Measurements from ENCODE around the gene RASEF. TPM values are rescaled to one million over a fixed set of nuclear protein-coding genes. Genes with fewer than 3 reads are reported as not detected.

The RASEF gene
- total RNA-seq, 1 experiment from 2014 or later, result 0.08 TPM

DNA sequence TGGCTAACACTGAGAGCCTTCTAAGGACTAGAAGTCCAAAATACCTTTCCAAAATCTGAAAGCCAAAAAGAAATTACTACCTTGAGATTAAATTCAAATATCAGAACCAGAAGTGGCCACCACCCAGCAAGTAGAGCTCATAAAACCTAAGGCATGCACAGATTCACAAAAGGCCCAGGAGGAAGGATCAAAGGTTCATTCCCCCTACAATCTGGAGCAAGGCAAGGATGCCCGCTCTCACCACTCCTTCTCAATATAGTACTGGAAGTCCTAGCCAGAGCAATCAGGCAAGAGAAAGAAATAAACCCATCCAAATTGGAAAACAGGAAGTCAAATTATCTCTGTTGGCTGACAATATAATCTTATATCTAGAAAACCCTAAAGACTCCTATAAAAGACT, 6.0 kb downstream of the RASEF start:
- no peak for DNase-seq (ENCODE audit: low spot score)

DNA sequence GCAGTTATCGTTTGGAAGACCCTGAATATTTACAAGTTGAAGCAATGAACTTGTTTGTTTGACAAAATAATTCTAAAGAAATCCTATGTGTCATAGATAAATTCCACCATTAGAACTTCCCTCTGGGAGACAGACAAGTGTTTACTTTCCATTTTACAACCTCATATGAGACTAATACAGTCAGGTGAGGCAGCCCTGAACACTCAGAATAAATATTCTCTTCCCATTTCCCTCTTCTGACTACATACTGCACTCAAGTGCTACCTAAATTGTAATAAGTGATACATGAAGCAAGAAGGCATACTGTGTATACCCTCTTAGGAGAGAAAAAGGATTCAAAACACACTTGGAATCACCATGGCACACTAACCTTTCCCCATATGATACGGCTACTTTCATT, 6.8 kb downstream of the RASEF start:
- DNase-seq (ENCODE audit: low spot score), result no peak

DNA sequence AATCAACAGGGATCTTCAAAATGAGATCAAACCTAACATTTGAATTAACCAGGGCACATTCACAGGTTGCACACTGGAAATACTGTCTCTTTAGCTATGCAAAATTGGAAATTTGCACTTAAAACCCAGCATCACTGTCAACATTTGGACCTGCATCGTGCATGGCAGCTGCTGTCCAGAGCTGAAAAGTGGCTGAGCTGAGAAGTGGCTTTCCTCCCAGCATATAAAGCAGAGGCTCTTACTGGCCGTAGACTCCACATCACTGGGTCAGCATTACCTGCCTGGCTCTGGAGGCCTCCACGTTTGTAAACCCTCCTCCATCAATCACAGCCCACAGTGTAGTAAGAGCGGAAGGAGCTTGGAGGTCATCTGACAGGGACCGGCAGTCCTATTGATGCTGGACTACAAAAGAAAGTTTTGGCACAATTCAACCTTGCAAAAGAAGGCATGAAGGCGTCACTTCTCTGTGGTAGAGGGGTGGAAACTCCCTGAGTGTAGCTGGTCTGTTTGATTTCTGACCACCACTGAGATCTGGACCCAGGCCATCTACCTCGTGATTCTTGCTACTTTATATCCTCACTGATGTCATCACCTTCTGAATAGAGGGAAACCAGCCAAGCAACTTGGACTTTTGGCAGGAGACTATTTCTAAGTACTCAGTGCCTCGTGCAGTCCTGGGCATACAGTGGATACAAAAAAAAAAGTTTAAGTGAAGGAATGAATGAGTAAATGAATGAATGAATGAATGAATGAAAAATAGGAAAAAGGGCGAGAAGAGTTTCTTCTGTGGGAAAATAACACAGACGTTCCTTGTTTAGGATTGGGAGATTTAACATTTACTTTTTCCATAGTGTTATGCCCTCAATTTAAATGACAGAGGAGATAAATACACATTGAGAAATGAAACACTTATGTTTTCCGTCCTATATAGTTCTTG, 14.8 kb downstream of the RASEF start:
- peak; percentile 78 for DNase-seq (ENCODE audit: low spot score)

DNA sequence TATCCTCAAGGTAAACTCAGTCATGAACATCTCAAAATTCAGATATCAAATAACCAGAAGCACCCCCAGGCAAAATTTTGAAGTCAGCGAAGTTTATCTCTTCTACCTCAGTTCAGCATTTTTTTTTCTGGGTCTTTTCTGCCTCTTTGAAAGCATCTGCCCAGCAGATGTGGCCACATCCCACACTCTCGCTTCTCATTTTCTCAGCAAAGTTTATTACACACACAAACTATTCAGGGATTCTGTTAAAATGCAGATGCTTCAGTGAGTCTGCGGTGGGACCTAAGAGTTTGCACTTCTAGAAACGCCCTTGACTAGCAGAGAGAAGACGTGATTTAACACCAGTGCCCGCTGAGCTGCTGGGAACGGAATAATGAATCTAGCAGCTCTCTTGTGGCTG, 19.3 kb downstream of the RASEF start:
- DNase-seq (ENCODE audit: low spot score), result no peak

DNA sequence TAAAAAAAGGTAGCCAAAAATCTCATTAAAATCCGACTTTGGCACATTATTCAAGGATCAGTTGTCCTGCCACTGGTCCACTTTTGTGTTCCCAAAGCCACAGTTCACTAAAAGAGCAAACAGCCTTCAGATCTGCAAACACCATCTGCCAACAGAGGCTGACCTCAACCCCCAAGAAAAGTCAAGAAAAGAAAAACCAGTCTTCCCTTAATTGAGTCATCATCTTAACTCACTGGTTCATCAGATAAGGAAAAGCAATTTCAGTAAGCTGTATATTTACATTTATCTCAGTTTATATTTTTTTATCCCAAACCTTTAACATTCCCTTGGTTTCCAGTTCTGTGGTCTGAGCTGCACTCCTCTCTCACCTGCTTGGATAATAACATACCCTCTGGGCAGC, 21.2 kb downstream of the RASEF start:
- peak; percentile 41 for DNase-seq (ENCODE audit: low spot score)

DNA sequence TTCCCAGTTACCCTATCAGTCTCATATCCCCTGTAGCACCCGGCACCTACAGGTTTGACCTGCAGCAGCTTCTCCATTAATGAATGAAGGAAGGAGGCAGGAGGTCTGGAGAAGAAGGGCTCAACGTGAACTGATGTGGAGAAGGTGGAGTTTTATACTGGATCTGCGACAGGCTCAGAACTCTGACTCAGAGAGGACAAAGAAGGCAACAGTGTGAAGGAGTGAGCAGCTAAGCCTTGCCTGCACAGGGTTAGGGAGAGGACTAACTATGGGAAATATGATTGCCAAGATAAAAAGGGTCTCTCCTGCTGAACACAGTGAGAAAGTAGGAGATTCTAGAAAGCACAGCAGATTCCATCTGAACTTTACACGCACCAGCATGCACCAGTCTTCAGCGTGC, 23.6 kb downstream of the RASEF start:
- DNase-seq (ENCODE audit: low spot score), result no peak

DNA sequence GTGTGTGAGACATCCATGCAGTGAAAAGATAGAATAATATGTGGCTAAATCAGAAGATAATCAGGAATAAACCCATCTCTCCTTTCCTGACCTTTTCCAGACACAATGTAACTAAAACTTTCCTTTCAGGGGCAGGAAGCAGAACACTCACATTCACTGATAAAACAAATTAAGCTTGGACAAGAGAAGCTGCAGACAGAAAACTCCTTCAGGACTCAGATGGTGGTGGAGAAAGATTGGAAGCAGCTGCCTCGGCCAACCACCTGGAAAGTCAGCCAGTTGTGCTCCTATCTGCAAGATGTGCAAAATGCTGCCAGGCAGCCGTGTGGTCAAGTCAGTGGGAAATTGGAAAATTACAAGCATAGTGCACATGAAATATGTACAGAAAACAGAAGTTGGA, 26.9 kb downstream of the RASEF start:
- DNase-seq (ENCODE audit: low spot score), result no peak

DNA sequence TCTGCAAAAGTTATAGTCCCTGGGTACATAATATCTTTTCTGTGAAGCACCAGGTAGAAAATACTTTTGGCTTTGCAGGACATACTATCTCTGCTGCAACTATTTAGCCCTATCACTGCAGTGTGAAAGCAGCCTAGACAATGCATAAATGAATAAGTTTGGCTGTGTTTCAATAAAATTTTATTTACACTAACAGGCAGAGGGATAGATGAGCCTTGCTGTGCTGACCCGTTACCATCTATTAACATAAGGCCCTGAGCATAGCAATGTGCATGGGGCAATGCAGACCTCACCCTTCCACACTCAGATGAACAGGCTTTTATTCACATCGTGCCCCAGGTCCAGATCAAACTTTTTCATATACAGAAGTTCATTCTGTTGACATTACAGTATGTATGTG, 27.8 kb downstream of the RASEF start:
- DNase-seq (ENCODE audit: low spot score), result no peak

DNA sequence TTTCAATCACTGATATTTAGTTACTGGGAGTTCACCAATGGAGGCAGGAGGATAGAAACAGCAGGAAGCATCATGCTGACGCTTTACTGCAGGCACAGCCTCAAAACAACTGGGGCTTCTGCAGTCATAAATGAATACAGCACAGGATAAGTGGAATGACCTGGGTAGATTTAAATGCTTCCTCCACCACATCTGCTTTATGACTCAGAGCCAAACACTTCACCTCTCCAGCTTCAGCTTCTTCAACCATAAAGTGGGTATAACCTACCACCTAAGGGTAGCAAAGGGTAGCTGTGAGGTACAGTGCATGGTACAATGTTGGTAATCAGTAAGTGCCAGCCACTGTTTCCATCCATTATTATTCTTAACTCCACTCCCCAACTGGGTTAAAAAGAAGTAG, 28.4 kb downstream of the RASEF start:
- peak; percentile 48 for DNase-seq (ENCODE audit: low spot score)

DNA sequence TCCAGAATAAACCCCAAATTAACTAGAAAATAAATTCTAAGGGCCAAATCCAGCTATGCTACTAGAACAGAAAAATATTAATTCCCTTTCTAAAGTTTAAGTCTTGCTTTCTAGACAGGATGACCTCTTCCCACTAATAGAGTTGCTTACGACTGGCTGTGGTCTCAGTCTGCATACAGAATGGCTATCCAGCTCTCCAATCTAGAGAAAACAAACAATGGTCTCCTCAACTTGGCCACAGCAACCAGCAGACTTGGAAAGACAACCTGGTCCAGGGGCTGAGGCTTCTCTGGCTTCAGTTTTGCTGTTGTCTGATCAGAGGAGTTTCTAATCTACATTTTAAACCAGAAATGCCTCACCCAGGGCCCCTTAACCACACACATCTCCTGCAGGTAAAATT, 28.9 kb downstream of the RASEF start:
- DNase-seq (ENCODE audit: low spot score), result peak; percentile 52

DNA sequence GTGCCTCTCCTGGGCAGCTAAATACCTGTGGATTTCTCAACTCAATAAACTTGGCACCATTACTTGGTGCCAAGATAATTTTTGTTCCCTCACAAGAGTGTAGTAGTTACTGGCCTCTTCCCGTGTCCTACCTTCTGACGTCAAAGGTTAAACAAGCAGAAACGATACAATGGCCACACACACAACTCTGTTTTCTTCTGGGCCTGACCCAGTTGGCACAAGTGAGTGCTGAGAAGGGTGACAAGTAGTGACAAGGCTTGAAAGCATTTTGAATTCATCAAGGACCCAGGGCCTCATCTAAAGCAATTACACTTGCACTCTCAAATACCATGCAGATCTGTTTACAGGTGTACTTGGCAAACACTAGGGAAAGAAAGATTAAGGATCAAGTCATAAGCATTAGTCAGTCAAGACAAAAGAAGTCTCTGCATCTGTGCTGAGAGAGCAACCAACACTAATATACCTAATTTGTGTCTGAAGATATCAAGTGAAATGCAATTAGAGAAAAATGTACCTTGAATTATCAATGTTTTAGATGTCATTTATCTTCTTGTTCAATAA, 30.8 kb downstream of the RASEF start:
- no peak for DNase-seq (ENCODE audit: low spot score)

DNA sequence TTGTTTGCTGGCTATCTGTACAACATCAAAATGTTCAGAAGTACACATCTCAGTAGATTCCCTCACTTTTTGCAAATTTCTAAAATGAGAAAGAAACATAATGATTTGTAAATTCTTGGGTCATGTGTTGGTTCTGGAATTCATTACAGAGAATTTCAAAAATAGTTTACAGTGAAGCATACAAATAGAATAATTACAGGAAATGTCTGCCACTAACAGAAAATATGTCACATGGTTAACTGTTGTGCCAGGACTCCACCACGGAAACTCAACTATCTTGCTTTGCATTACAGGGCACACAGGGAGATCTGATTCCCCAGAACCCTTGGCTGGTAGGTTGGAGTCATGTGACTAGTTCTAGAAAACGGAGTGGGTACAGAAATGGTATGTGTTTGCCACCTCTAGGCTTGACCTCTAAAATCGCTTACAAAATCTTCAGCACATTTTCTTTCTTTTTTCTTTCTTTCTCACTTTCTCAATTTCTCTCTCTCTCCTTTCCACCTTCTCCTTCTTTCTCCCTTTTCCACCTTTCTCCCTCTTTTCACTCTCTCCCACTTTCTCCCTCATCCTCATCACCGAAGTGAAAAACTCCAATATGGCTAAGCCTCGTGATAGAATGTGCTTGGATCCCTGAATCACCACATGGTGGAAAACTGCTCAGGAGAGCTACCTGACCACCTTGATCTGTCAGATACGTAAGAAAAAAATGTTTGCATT, 32.4 kb downstream of the RASEF start:
- no peak for DNase-seq (ENCODE audit: low spot score)

DNA sequence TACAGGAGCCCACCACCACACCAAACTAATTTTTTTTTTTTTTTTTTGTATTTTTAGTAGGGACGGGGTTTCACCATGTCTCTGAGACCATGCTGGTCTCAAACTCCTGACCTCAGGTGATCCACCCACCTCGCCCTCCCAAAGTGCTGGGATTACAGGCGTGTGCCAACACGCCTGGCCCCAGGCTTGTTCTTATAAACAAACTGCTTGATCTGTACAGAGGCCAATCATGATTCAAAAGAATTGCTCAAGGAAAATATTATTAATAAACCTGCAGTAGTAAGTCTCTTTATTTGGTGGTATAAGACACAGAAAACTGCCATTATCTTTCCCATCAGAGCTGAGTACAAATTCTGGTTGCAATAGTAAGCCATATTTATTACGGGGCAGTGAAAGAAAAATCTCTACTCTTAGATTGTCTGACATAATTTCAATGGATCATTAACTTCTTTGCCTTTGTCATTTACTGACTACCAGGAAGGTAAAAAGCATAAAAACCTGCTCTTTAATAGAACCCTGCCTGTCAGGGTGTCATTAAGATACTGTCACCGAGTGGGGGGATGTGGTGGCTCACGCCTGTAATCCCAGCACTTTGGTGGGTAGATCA, 33.3 kb downstream of the RASEF start:
- DNase-seq (ENCODE audit: low spot score), result no peak

DNA sequence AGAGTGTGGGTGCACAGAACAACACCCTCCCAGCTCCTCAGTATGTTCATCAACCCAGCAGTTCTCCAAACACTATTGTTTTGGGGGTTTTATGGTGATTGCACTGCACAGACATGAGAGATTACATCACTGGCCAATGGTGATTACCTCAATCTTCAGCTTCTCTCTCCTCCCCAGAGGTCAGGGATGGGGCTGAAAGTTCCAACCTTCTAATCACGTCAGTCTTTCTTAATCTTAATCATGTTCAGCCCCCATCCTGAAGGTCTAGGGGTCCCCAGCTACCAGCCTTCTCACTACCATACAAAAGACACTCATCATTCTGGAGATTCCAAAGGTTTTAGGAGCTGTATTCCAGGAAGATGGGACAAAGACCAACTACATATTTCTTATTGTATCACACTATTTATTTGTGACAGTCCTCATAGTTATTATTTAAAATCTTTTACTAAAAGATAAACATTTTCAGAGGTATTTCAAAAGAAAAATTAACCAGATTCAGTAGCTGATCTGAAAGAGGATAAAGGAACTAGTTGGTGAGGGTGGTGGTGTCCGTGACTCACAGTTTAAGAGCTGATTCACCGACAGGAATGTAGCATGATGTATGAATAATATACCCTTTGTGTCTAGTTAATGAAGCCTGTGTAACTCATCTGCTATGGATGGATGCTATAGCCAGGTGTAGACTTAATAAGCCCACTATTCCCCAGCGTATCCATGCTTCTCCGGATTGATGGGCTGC, 35.6 kb downstream of the RASEF start:
- DNase-seq (ENCODE audit: low spot score), result peak; percentile 59

DNA sequence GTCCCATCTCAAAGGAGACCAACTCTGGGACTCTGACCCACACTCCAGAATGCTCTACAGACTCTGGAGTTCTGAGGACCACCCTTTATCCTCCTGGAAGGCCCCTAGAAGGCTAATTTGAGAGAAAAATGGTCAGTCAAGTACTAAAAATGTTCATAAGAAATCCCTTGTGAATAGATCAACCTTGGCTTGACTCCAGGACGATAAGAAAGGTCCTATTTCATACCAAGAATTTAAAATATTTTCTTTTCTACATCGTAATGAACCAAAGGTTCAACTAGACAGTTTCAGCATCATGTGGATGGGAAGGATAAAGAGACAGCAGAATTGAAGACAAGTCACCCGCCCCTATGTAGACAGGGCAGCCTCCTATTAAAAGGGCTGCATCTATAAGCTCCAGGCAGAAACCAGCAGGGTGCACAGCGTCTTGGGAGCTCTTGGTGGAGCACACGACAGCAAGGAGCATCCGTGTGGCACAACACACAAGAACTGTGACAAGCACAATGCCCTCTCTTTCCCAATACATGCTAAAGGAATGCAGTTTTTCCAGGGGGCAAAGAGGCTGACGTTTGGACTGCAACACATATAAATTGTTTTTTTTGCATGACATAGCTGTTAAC, 38.3 kb downstream of the RASEF start:
- DNase-seq (ENCODE audit: low spot score), result no peak

DNA sequence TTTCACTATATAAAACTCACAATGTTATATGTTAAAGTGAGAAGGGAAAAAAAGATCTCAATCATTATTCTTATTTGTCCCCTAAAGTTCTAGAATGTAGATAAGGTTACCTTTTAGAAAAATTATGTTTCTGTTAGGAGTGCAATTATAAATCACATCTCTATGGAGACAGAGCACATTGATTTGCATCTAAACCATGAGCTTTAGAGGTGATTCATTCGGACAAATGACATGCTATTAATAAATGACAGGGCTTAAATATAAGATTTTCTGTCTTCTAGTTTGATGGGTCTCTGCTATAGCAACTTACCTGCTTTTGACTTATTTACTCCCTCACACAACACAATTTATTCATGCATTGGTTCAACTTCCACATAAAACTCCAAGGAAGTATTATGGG, 39.8 kb downstream of the RASEF start:
- DNase-seq (ENCODE audit: low spot score), result no peak

DNA sequence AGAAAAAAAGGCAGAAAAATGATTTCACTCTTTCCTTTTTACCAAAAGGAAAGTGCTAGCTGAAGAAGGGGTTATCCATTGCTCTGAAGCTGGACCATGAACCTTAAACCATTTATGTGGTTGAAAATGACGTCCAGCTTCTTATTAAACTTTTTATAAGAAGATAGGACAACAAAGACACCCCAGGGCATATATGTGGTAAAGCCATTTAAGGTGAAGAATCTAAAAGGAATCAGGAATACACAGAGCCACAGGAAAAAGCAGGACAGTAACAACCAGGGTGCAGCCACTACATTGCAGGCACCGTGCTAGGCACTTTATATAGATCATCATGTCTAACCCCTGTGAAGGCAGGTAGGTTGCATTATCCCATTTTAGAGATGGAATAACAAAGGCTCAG, 42.1 kb downstream of the RASEF start:
- DNase-seq (ENCODE audit: low spot score), result no peak

DNA sequence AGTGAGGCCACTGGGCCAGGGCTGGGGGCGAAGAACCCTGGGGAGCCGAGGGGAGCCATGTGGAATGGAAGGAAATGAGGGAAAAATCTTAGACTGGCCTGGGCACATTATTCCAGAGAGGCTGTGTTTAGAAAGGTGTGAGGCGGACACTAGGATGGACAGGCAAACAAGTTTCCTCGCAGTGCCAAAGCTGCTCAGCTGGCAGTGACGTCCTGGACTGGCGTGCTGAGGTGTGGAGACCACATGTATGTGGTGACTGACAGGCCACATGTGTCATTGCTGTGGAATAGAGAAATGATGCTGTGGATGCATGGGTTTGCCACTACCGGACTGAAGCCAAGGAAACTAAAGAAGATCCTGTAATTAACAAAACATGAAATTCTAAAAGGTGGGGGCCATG, 42.6 kb downstream of the RASEF start:
- no peak for DNase-seq (ENCODE audit: low spot score)

DNA sequence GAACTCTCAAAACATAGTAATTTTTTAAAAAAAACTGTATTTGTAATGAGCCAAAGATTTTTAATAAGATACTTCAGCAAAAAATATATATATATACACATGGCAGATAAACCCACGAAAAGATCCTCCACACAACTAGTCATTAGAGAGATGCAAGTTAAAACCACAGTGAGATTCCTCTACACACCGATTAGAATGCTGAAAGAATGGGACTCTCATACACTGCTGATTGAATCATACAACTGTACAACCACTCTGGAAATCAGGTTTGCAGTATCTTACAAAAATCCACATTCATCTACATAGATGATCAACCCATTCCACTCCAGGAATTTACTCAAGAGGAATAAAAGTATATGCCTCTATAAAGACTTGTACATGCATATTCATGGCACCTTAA, 43.7 kb downstream of the RASEF start:
- DNase-seq (ENCODE audit: low spot score), result no peak

DNA sequence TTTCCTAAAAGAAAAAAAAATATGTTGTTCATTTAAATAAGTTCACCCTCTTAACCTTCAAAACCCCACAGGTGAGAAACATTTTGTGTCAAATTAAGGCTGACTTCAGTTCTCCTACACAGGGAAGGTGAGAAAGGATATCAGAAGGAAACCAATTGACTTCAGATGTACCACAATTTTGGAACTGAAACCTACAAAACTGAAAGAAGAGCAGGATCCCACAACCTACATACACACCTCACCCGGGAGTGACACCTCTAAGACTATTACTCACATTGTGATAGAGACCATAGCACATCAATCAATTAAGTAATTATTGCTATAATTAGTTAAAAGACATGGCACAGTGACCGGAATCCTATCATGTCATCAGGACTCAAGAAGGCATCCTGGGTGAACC, 47.0 kb downstream of the RASEF start:
- no peak for DNase-seq (ENCODE audit: low spot score)

DNA sequence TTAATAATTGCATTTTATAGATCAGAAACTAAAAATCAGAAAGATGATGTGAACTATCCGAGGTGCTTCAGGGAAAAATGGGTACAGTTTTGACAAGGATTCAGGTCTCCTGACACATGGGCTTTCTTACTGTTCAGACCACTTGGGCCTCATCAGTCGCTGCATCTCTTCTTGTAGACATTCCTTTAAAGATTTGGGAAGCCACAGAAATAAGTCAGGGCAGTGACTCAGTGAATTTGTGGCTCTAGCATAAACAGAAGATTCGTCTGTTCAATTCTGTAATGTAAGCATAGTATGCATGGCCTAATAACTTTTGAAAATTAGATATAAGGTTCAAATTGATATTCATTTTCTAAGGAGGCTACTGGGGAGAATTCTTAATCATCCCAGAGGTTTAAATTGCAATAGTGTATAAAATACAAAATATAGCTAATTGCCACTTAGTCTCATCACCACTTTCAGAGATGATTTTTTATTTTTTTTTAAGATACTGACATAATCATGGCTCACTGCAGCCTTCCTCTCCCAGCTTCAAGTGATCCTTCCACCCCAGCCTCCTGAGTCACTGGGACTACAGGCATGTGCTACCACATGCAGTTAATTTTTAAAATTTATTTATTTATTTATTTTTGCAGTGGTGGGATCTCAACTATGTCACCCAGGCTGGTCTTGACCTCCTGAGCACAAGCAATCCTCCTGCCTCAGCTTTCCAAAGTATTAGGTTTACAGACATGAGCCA, 48.9 kb downstream of the RASEF start:
- peak; percentile 55 for DNase-seq (ENCODE audit: low spot score)
